K562 (cell line): ENCODE measurements around the gene RFC2. TPM values are rescaled to one million over a fixed set of nuclear protein-coding genes. Genes with fewer than 3 reads are reported as not detected.

ENCODE experiments used
- ARID4B ChIP-seq: sonication (generic); formaldehyde crosslinking; IDR thresholded peaks from 2 replicates; pipeline ENCODE4 v1.8.0; 2022; ENCODE audit warnings: mild to moderate bottlenecking, missing genetic modification reagents
- ATF3 ChIP-seq, 2 experiments: fragments of 450-650 bp in 1 of 2; sonication (generic) in 1 of 2; formaldehyde crosslinking in 1 of 2; IDR thresholded peaks in 1 of 2; conservative IDR thresholded peaks in 1 of 2; 2 replicates each; pipeline versions ENCODE4 v1.6.1 to v1.8.1; 2016 to 2023; ENCODE audit warnings: mild to moderate bottlenecking in 2 of 2, moderate library complexity in 2 of 2, inconsistent platforms in 1 of 2, missing genetic modification reagents in 1 of 2
- BRD4 ChIP-seq: fragments of 200-600 bp; sonication (generic); IDR thresholded peaks from 2 replicates; pipeline ENCODE4 v1.6.1; 2017; ENCODE audit warnings: inconsistent platforms
- CC2D1A ChIP-seq: fragments of 450-650 bp; IDR thresholded peaks from 2 replicates; pipeline ENCODE4 v1.6.1; 2017; ENCODE audit warnings: mild to moderate bottlenecking
- CSDE1 ChIP-seq, 2 experiments: fragments of 450-650 bp; IDR thresholded peaks; 2 replicates each; pipeline ENCODE4 v1.6.1; 2016; ENCODE audit warnings: mild to moderate bottlenecking in 1 of 2
- ERF ChIP-seq: fragments of 450-650 bp; formaldehyde crosslinking; IDR thresholded peaks from 2 replicates; pipeline ENCODE4 v1.4.0; 2020; ENCODE audit warnings: mild to moderate bottlenecking, mixed read lengths
- FOS ChIP-seq: IDR thresholded peaks from 3 replicates; pipeline ENCODE4 v1.6.1; 2011; ENCODE audit not compliant: insufficient read length; ENCODE audit errors: extremely low read depth
- FOXK2 ChIP-seq, 2 experiments: fragments of 450-650 bp; IDR thresholded peaks in 1 of 2; conservative IDR thresholded peaks in 1 of 2; 2 replicates each; pipeline ENCODE4 v1.6.1; 2016; ENCODE audit warnings: low read depth in 2 of 2, mild to moderate bottlenecking in 1 of 2
- IRF9 ChIP-seq: fragments of 450-650 bp; IDR thresholded peaks from 2 replicates; pipeline ENCODE4 v1.6.1; 2016; ENCODE audit warnings: missing biosample characterization, missing genetic modification characterization
- PHB2 ChIP-seq: fragments of 450-650 bp; IDR thresholded peaks from 2 replicates; pipeline ENCODE4 v1.6.1; 2017; ENCODE audit warnings: low read depth
- PHF20 ChIP-seq: fragments of 450-650 bp; IDR thresholded peaks from 2 replicates; pipeline ENCODE4 v1.6.1; 2018; ENCODE audit not compliant: partially characterized antibody
- PYGO2 ChIP-seq: fragments of 450-650 bp; IDR thresholded peaks from 2 replicates; pipeline ENCODE4 v1.6.1; 2016; ENCODE audit warnings: mild to moderate bottlenecking, missing genetic modification characterization, moderate library complexity, missing compliant biosample characterization
- RBM22 ChIP-seq: fragments of 200-400 bp; formaldehyde crosslinking; IDR thresholded peaks from 2 replicates; pipeline ENCODE4 v1.6.1; 2018; ENCODE audit warnings: low read length, low read depth; ENCODE audit not compliant: poor library complexity, severe bottlenecking
- SMC3 ChIP-seq: conservative IDR thresholded peaks from 2 replicates; pipeline ENCODE4 v1.6.1; 2011; ENCODE audit warnings: low read depth, low read length, improper control_type of control experiment; ENCODE audit not compliant: insufficient read depth
- THRB ChIP-seq: fragments of 450-650 bp; formaldehyde crosslinking; conservative IDR thresholded peaks from 2 replicates; pipeline ENCODE4 v1.4.0; 2022; ENCODE audit warnings: mild to moderate bottlenecking, missing genetic modification characterization
- U2AF1 ChIP-seq: fragments of 200-400 bp; formaldehyde crosslinking; optimal IDR thresholded peaks from 2 replicates; pipeline ENCODE3; 2017; ENCODE audit warnings: mild to moderate bottlenecking, low read depth, low read length, moderate library complexity
- ZBTB2 ChIP-seq: fragments of 450-650 bp; IDR thresholded peaks from 2 replicates; pipeline ENCODE4 v1.6.1; 2016; ENCODE audit warnings: antibody characterized with exemption
- ZFX ChIP-seq: sonication (generic); formaldehyde crosslinking; IDR thresholded peaks from 2 replicates; pipeline ENCODE4 v1.8.0; 2022; ENCODE audit warnings: mild to moderate bottlenecking, missing genetic modification reagents, moderate library complexity
- ZNF12 ChIP-seq: sonication (generic); formaldehyde crosslinking; IDR thresholded peaks from 2 replicates; pipeline ENCODE4 v1.4.0; 2020; ENCODE audit warnings: mild to moderate bottlenecking, missing genetic modification reagents
- polyA plus RNA-seq, 8 experiments: library from polyadenylated mRNA; depleted of rRNA in 4 of 8; stranded (reverse) in 5 of 8; unstranded in 3 of 8; fragments of >200 nt; fragmentation: Nextera tagmentation in 2 of 8; fragmentation: Illumina TruSeq in 1 of 8; extraction: Ambion mirVana in 2 of 8; extraction: Trizol in 1 of 8; gene quantifications; 2 replicates each; pipeline versions ENCODE4 v1.2.1 to v1.2.3, GENCODE V29; 2011 to 2014; ENCODE audit warnings: inconsistent platforms in 1 of 8, missing spikeins in 1 of 8
- total RNA-seq, 7 experiments: library from RNA; depleted of rRNA in 6 of 7; stranded (reverse); fragments of >200 nt in 6 of 7; fragmentation: Illumina TruSeq in 2 of 7; extraction: Trizol in 2 of 7; gene quantifications; 2 replicates each; pipeline versions ENCODE4 v1.2.1 to v1.2.3, GENCODE V29; 2011 to 2021; ENCODE audit warnings: low replicate concordance in 1 of 7

RFC2 gene
- total and polyA plus RNA-seq, 9 of the 15 experiments (the other 6 are each of a cell fraction or from before 2014, with no cell fraction given): 32.5 to 161 (median 102) TPM

- TF ChIP-seq IRF9 (tag) (no peak), ZFX (CRISPR knock-in tag) (no peak; the same call in 1 of the 2 replicates), ZBTB2 (no peak), ATF3 (IDR thresholded peaks at IDR 0.05) (peak; percentile 61; the same call in 1 of the 2 replicates), ATF3 (CRISPR knock-in tag; conservative IDR thresholded peaks at IDR 0.05) (no peak), PHB2 (no peak), THRB (CRISPR knock-in tag) (no peak), FOS (no peak), ZNF12 (CRISPR knock-in tag) (no peak), FOXK2 (conservative IDR thresholded peaks at IDR 0.05 in 1 of 2, IDR thresholded peaks at IDR 0.05 in 1 of 2; ENCODE audit: low read depth in 2 of 2) (0 out of 4 replicates have a peak, but pooled peaks of 1 of the 2 experiments have one; percentile 13), CSDE1 (IDR thresholded peaks at IDR 0.05) (no peak), ERF (no peak), U2AF1 (no peak), CC2D1A (no peak), PHF20 (no peak), BRD4 (no peak), SMC3 (no peak), RBM22 (no peak), ARID4B (CRISPR knock-in tag) (no peak), PYGO2 (no peak)
Measured at GRCh38 chr7:74233655-74234285, 20.4 kb downstream of the RFC2 start (continued).
